HG02642 (cell line): ENCODE results near the gene TTF2.
A peak's percentile ranks its signal among the peaks of the same experiment; 100 is the strongest.

ENCODE experiments used
- ATAC-seq: cut with Tn5 transposase; IDR thresholded peaks from one replicate; pipeline ENCODE4 v1.9.1; 2021; ENCODE audit warnings: mild to moderate bottlenecking; ENCODE audit not compliant: unreplicated experiment, poor library complexity

Gene TTF2

DNA sequence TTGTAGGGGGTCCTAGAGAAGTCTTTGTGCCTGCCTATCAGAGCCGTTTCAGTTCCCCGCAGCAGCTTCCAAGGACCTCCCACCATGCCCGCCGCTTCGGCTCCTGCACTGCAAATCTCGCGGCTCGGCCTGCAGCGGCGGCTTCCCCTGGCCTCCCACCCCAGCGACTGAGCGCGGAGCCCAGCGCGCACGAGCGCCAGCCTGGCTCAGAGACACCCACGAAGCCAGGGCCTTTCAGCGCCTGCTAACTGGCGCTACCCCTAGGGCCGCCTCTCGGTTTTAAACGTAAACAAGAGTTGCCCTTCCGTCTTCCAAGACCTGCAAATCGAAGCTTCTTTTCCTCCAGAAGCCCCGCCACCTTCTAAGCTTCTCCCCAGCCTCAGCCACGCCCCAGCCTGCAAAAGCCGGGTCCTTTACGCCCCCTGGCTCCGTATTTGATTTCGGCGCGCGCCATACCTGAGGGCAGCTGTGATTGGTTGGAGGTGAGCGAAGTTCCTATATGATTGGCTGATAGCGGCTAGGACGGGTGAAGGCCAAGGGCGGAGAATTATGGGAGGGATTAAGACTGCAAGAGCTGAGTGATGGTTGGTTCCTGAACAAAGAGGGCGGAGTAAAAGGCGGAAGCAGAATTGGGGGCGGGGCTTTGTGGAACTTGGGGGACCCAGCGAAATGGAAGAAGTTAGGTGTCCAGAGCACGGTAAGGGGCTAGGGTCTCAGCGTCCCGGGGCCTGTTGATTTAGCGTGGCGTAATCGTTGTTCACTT, at the start of gene TTF2:
TSS of gene TTF2 (plus strand) at position 649 of the 763 bp plus-strand sequence. CDS start at position 670, 21 bp downstream.
- peak; percentile 95 for ATAC-seq

DNA sequence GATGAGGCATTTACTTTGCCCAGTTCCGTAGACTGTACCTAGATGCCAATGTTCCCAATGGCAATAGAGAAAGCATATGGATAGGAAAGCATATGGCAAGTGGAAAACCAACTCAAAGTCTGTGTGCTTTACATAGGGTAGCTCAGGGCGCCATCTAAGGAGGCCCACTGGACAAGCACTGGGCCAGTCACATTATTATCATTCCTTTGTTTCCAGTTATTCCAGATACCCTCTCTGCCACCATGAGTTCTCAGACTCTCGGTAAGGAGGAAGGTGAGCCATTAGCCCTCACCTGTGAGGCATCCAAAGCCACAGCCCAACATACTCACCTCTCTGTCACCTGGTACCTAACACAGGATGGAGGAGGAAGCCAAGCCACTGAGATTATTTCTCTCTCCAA, 48.8 kb upstream of the TTF2 start:
- ATAC-seq, result no peak

DNA sequence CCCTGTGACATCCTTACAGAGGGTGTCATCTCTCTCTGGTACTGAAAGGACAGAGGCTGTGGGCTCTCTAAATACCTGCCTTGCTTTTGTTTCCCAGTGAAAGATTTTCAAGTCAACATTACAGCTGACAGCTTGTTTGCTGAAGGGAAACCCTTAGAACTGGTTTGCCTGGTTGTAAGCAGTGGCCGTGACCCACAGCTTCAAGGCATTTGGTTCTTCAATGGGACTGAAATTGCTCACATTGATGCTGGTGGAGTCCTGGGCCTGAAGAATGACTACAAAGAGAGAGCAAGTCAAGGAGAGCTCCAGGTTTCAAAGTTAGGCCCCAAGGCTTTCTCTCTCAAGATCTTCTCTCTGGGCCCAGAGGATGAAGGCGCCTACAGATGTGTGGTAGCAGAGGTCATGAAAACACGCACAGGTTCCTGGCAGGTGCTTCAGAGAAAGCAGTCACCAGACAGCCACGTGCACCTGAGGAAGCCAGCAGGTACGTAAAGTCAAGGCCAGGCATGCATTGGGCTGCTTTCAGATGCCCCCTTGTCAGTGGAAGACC, 46.7 kb upstream of the TTF2 start:
- ATAC-seq, result no peak

DNA sequence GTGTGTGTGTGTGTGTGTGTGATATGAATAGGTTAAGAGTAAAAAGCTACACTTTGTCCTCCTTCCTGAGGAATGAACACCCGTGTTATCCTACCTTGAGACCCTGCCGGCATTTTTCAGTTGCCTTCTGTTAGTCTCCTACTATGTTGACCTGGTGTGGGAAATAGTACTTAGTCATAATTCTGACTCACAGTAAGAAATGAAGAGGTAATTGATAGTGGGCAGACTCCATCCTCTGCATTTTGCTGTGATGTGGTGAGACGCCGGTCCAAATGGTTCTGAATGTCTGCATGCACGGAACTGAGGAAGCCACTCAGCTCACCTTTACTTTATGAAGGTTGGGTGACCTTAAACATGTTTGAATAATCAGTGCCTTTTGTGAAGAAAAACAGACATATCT, 45.9 kb upstream of the TTF2 start:
- no peak for ATAC-seq

- no peak for ATAC-seq
Measured at GRCh38 chr1:117015724-117016123, 44.4 kb upstream of the TTF2 start.

DNA sequence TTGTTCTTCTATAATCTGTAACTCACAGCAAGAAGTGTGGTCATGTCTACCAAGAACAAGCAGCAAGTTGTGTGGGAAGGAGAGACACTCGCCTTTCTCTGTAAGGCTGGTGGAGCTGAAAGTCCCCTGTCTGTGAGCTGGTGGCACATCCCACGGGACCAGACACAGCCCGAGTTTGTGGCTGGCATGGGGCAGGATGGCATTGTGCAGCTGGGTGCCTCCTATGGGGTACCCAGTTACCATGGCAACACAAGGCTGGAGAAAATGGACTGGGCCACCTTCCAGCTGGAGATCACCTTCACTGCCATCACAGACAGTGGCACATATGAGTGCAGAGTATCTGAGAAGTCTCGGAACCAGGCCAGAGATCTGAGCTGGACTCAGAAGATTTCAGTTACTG, 43.1 kb upstream of the TTF2 start:
- no peak for ATAC-seq

DNA sequence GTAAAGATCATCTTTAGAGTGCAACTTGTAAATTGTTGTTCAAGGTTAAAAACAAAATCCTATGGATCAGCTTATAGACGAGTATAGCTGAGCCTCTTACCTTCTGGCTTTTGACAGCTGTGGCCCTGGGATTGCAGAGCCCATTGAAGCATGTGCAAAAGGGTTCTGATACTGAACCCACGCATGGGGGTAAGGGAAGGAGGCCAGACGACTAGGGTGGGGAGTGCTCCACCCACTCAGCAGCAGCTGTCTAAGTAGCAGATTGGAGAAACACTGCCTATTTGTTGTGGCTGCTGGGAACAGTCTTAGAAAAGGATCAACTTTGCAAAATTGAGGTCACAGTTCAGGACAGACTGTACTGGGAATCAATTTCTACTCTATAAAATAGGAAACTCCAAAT, 42.5 kb upstream of the TTF2 start:
- ATAC-seq, result no peak

DNA sequence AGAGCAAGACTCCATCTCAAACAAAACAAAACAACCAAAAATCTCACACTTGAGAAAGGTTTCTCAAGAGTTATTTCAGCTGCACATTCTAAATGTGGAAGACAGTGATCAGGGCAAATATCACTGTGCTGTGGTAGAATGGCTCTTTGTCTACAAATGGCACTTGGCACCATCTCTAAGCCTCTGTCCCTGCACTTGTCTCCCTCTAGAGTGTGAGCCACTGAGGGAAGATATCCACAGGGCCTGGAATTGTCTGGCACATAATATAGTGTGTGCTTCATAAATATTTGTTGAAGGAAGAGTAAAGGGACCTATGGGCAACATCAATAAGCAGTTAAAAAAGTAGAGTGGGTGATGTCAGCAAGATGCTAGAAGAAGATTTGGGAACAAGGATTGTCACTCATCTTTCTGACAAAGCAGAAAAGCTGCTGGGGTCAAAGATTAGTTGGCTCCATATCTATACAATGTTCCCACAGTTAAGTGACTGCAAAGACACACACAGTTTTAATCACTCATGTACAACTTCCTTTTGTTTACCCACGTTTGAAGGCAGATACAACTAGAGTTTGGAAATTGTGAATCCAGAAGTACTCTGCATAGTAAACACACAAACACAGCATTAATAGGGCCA, 39.5 kb upstream of the TTF2 start:
- ATAC-seq, result no peak

- no peak for ATAC-seq
Measured at GRCh38 chr1:117022114-117022513, 38.0 kb upstream of the TTF2 start.

GRCh38 chr1:117025568-117025967, 34.6 kb upstream of the TTF2 start:
- no peak for ATAC-seq

- ATAC-seq, result no peak
Measured at GRCh38 chr1:117026361-117026760, 33.8 kb upstream of the TTF2 start.

- ATAC-seq, result no peak
Measured at GRCh38 chr1:117029685-117030084, 30.4 kb upstream of the TTF2 start.

DNA sequence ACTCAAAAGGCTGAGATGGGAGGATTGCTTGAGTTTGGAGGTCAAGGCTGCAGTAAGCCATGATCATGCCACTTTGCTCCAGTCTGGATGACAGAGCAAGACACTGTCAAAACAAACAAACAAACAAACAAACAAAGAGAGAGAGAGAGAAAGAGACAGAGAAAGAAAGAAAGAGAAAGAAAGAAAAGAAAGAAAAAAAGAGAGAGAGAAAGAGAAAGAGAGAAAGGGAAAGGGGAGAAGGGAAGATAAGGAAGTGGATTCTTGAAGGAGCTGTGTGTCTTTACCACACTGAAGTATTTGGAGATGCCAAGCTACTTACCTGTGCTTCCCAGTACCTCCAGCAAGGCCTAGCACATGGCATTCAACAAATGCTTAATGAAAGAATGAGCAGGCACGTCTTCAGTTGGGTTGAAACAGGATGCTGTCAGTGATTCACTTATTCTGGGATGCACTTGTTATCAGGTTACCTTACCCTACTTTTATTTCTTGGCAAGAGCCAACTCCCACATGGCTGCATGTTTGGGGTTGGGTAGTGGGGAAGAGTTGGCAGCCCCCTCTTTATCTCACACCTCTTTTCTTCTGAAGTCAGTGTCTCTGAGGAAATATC, 29.8 kb upstream of the TTF2 start:
- ATAC-seq, result no peak

- no peak for ATAC-seq
Measured at GRCh38 chr1:117032266-117032665, 27.9 kb upstream of the TTF2 start.

- no peak for ATAC-seq
Measured at GRCh38 chr1:117032681-117033539, 27.2 kb upstream of the TTF2 start.

DNA sequence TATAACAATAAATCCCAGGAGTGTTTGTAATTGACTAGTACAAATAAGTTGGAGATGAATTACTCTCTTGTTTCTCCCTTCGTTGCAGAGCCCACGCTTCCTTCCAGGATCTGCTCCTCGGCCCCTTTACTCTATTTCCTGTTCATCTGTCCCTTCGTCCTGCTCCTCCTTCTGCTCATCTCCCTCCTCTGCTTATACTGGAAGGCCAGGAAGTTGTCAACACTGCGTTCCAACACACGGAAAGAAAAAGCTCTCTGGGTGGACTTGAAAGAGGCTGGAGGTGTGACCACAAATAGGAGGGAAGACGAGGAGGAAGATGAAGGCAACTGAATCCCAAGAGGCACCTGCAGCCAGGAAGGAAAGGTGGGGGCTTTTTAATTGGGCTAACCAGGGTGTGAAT, 26.4 kb upstream of the TTF2 start:
- no peak for ATAC-seq

GRCh38 chr1:117034791-117035290, 25.3 kb upstream of the TTF2 start:
- ATAC-seq, result no peak

GRCh38 chr1:117036018-117036461, 24.1 kb upstream of the TTF2 start:
- no peak for ATAC-seq

DNA sequence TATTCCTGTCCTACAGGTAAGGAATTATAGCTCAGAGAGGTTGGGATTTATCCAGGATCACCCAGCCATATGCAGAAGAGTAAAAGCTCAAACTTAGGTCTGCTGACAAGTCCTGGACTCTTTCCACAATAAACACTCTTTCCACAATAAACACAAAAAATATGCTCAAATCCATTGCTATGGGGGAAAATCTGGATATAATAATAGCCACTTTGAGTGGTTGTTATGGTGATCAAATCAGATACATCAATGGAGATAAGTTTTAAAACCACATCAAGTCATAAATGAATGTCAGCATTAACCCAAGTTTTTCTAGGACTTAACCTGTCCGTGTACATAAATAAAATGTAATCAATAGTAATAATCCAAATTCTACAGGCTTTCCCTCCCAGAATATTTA, 22.3 kb upstream of the TTF2 start:
- no peak for ATAC-seq

GRCh38 chr1:117038236-117038635, 21.9 kb upstream of the TTF2 start:
- ATAC-seq, result no peak
